Omental fat pad (tissue), 4 donors: Measurements from ENCODE around the gene FIBP. TPM values are rescaled to one million over a fixed set of nuclear protein-coding genes. Genes with fewer than 3 reads are reported as not detected.

ENCODE experiments used
- ATAC-seq: fragments of 150-250 bp; one replicate; pipeline ENCODE4 v1.9.1; 2016; ENCODE audit warnings: mild to moderate bottlenecking, moderate library complexity; ENCODE audit not compliant: low FRiP score
- DNase-seq: peaks from one replicate; pipeline ENCODE4 v3.0.0-alpha.2; 2019; ENCODE audit warnings: low spot score
- CTCF ChIP-seq, 3 donors: fragments of 450-650 bp; IDR thresholded peaks; one replicate each; pipeline ENCODE4 v1.5.1; 2016 to 2017; ENCODE audit warnings: antibody characterized with exemption in 3 of 3, mild to moderate bottlenecking in 3 of 3, moderate library complexity in 2 of 3
- total RNA-seq, 4 donors: library from RNA; depleted of rRNA; stranded (reverse); fragments of >200 nt; gene quantifications; one replicate each; pipeline ENCODE4 v1.1.0, GENCODE V29; 2016

FIBP gene
- total RNA-seq, 4 donors from 2014 or later = 48.8 to 66.4 (median 54.6) TPM

GRCh38 chr11:65880027-65880426 is 8.2 kb downstream of the FIBP start:
- DNase-seq = no peak
- no peak for ATAC-seq
- no peak for TF ChIP-seq CTCF (IDR thresholded peaks at IDR 0.05)

- no peak for DNase-seq
- no peak for TF ChIP-seq CTCF (IDR thresholded peaks at IDR 0.05)
- ATAC-seq = no peak
Observed at GRCh38 chr11:65879617-65880016, 8.7 kb downstream of the FIBP start, which contains the start of gene CTSW. TSS of gene CTSW (plus strand) at chr11:65879837. CDS start at chr11:65879855, 18 bp downstream.

- DNase-seq = peak; percentile 91
- TF ChIP-seq CTCF (IDR thresholded peaks at IDR 0.05) = no peak
- peak; percentile 87 for ATAC-seq
Observed at GRCh38 chr11:65873318-65874156, 14.7 kb downstream of the FIBP start.

GRCh38 chr11:65872586-65873317 is 15.5 kb downstream of the FIBP start, which contains the start of gene EFEMP2:
TSS of gene EFEMP2 (minus strand) at chr11:65872800. CDS start at chr11:65872354, 446 bp downstream.
- TF ChIP-seq CTCF (IDR thresholded peaks at IDR 0.05) = no peak
- peak; percentile 16 for ATAC-seq
- no peak for DNase-seq

- DNase-seq (no peak), ATAC-seq (peak; percentile 56)
- TF ChIP-seq CTCF (IDR thresholded peaks at IDR 0.05) = no peak
Observed at GRCh38 chr11:65871811-65872548, 16.3 kb downstream of the FIBP start.

- DNase-seq (no peak), ATAC-seq (no peak)
- no peak for TF ChIP-seq CTCF (IDR thresholded peaks at IDR 0.05)
Observed at GRCh38 chr11:65870706-65871681, 17.3 kb downstream of the FIBP start.
